ENCODE measurements around the gene PPIA.

Gene PPIA

DNA sequence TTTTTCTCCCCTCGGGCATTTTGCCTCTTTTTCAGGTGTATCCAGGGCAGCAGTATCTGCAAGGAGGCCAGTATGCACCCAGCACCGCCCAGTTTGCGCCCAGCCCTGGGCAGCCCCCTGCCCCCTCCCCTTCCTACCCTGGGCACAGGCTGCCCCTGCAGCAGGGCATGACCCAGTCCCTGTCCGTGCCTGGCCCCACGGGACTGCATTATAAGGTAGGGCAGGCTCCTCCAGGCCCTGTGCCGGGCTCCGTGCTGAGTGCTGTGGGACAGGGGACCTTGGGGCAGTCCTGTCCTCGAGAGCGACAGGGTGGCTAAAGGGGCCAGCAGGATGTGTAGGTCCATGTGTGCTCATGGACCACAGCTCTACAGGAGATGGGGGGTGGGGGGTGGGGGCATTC is 37.2 kb upstream of the PPIA start:
- DNase-seq (ENCODE audit: low read depth): no peak
- no peak overlapping the region for H3K4me3 ChIP-seq (ENCODE audit: low read depth, low read length)
- TF ChIP-seq, protein P1, sequence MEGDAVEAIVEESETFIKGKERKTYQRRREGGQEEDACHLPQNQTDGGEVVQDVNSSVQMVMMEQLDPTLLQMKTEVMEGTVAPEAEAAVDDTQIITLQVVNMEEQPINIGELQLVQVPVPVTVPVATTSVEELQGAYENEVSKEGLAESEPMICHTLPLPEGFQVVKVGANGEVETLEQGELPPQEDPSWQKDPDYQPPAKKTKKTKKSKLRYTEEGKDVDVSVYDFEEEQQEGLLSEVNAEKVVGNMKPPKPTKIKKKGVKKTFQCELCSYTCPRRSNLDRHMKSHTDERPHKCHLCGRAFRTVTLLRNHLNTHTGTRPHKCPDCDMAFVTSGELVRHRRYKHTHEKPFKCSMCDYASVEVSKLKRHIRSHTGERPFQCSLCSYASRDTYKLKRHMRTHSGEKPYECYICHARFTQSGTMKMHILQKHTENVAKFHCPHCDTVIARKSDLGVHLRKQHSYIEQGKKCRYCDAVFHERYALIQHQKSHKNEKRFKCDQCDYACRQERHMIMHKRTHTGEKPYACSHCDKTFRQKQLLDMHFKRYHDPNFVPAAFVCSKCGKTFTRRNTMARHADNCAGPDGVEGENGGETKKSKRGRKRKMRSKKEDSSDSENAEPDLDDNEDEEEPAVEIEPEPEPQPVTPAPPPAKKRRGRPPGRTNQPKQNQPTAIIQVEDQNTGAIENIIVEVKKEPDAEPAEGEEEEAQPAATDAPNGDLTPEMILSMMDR (IDR thresholded peaks at IDR 0.05; ENCODE audit: low read depth, low read length, missing control alignments): no peak

DNA sequence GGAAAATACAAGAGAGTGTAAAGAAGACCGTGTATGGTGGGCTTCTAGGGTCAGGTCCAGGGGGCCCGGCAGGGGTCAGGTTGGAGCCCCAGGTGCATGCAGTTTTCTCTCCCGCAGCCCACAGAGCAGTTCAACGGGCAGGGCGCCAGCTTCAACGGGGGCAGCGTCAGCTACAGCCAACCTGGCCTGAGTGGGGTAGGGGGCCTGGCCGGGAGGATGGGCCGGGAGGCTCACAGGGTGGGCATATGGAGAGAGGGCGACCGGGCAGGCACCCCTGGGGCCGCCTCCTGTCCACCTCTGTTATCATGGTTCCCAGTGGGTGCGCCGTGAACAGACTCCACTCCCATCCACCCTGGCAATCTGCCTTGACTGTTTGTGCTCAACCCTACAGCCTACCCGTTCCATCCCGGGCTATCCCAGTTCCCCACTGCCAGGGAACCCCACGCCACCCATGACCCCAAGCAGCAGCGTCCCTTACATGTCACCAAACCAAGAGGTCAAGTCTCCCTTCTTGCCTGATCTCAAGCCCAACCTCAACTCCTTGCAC is 36.4 kb upstream of the PPIA start:
- DNase-seq (ENCODE audit: low read depth): no peak
- no peak overlapping the region for H3K4me3 ChIP-seq (ENCODE audit: low read depth, low read length)
- TF ChIP-seq, protein P1 (IDR thresholded peaks at IDR 0.05; ENCODE audit: low read depth, low read length, missing control alignments): no peak

DNA sequence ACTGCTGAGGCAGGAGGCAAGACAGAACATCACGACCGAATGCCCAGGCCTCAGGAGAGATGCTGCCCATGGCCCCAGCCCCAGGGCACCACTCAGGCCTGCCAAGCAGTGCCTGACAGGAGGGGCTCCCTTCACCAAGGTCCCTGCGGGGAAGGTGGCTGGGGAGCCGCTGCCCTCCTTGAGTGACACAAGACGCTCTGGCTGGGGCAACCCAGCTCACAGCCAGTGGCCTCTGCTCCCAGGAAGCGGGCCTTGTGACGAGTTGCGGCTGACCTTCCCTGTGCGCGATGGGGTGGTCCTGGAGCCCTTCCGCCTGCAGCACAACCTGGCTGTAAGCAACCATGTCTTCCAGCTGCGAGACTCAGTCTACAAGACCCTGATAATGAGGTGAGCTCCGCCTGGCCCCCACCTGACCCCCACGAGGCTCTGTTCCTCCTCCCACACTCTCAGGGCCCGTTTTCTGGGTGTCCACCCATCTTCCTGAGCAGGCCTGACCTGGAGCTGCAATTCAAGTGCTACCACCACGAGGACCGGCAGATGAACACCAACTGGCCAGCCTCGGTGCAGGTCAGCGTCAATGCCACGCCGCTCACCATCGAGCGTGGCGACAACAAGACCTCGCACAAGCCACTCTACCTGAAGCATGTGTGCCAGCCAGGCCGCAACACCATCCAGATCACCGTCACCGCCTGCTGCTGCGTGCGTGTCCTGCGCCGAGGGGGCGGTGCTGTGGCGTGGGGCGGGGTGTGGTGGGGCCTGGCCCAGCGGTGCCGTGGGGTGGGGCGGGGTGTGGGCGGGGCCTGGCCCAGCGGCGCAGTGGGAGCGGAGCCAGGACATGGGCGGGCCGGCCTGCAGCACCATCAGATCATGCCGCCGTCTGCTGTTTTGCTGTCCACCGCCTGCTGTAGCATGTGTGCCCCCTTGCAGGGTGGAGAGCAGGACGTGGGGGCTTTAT is 35.0 kb upstream of the PPIA start:
- no peak for DNase-seq (ENCODE audit: low read depth)
- TF ChIP-seq, protein P1 (IDR thresholded peaks at IDR 0.05; ENCODE audit: low read depth, low read length, missing control alignments): no peak
- no peak overlapping the region for H3K4me3 ChIP-seq (ENCODE audit: low read depth, low read length)

DNA sequence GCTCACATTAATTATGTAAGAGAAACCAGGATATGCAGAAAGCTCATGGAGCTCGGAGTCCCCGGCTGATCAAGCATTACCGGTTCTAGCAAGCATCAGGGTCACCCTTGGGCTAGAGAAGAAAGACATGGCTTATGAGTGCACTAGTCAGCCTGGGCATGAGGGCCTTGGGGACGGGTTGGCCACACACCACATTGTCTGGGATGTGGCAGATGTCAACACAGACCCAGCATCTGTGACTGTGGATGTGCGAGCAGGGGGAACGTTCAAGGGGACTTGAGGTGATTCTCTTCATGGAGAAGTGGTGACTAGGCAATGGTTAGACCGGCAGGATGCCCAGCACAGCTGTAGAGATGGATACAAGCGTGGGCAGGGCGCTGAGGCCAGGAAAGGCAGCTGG is 34.2 kb upstream of the PPIA start:
- TF ChIP-seq, protein P1 (IDR thresholded peaks at IDR 0.05; ENCODE audit: low read depth, low read length, missing control alignments): no peak
- no peak for DNase-seq (ENCODE audit: low read depth)
- no peak overlapping the region for H3K4me3 ChIP-seq (ENCODE audit: low read depth, low read length)

DNA sequence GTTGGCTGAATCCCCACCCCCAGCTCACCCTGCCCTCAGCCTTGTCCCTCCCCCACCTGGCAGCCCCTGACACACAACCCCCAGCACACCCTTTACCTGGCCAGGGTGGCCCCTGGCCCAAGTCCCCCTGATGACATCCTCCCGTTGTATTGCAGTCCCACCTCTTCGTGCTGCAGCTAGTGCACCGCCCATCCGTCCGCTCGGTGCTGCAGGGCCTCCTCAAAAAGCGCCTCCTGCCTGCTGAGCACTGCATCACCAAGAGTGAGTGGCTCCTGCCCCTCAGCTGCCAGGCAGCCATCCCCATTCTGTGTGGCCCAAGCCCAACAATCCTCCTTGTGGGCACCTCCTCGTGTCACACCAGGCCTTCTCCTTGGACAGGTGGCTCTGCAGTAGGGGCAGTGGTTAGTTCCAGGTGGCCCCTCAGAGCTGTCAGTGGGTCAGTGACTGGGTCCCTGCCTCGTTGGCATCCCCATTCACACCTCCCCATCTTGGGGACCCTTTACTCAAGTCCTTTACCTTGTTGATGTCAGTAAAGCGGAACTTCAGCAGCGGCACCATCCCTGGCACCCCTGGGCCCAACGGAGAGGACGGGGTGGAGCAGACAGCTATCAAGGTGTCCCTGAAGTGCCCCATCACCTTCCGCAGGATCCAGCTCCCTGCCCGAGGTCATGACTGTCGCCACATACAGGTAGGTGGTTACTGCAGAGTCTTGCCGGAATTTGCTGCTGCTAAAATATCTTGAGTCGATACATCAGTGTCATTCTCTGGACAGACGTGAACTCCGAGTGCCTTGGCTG is 33.6 kb upstream of the PPIA start:
- DNase-seq (ENCODE audit: low read depth): no peak
- H3K4me3 ChIP-seq (ENCODE audit: low read depth, low read length): no peak overlapping the region
- TF ChIP-seq, protein P1 (IDR thresholded peaks at IDR 0.05; ENCODE audit: low read depth, low read length, missing control alignments): no peak

DNA sequence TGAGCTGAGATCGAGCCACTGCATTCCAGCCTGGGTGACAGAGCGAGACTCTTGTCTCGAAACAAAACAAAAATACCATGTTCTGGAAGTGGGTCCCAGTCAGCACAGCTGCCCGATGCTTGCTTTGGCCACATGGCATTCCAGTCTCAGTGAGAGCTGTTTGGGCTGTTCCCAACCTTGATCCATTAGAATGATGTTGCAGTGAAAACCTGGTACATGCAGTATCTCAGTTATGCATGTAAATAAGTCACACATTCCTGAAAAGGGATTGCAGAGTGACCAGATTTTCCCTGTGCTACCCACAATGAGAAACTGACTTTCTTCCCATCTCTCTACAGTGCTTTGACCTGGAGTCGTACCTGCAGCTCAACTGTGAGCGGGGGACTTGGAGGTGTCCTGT is 32.4 kb upstream of the PPIA start:
- DNase-seq (ENCODE audit: low read depth): no peak
- TF ChIP-seq, protein P1 (IDR thresholded peaks at IDR 0.05; ENCODE audit: low read depth, low read length, missing control alignments): no peak

More for the DNA sequence above, 32.4 kb upstream of the PPIA start:
- H3K4me3 ChIP-seq (ENCODE audit: low read depth, low read length): no peak overlapping the region
